ENCODE results near the gene GNAI3. TPM values are rescaled to one million over a fixed set of nuclear protein-coding genes. Genes with fewer than 3 reads are reported as not detected.
A peak's percentile ranks its signal among the peaks of the same experiment; 100 is the strongest.

Gene GNAI3
- total and polyA plus RNA-seq, 10 of the 15 experiments (the other 5 are each of a cell fraction or from before 2014, with no cell fraction given), result 5.9 to 13.8 (median 8.0) TPM

GRCh38 chr1:109530457-109531087 is 17.8 kb upstream of the GNAI3 start:
- ATAC-seq (no peak), DNase-seq (ENCODE audit: low read depth, low spot score) (no peak), FAIRE-seq (no peak)
- Histone ChIP-seq H3K27me3 (replicated peaks in 1 of 2; ENCODE audit: control insufficient read depth in 2 of 2, insufficient read depth in 2 of 2, low read length in 1 of 2) (no peaks in the 10 kb centered on the region), H3K79me2 (ENCODE audit: control insufficient read depth, insufficient read depth, low read length) (no peaks in the 10 kb centered on the region), H2AFZ (ENCODE audit: control insufficient read depth, low read depth, low read length) (no peak overlapping the region), H3K36me3 (ENCODE audit: control insufficient read depth in 2 of 2, insufficient read depth in 2 of 2, low read length in 1 of 2) (no peaks in the 10 kb centered on the region), H3K4me1 (ENCODE audit: control insufficient read depth, insufficient read depth, low read length) (peaks cover 24% of the 10 kb centered on the region), H4K20me1 (ENCODE audit: control insufficient read depth, insufficient read depth) (no peaks in the 10 kb centered on the region), H3K4me2 (ENCODE audit: control insufficient read depth, insufficient read depth) (no peak overlapping the region), H3K9ac (ENCODE audit: control insufficient read depth, insufficient read depth, low read length) (no peak overlapping the region), H3K9me3 (replicated peaks; ENCODE audit: control insufficient read depth, insufficient read depth, low read length) (no peaks in the 10 kb centered on the region), H3K4me3 (no peak overlapping the region), H3K27ac (ENCODE audit: control insufficient read depth, insufficient read depth) (no peak overlapping the region)
- in situ Hi-C loops (cut with MboI) (loop anchor here (5.0 kb wide), 3 partner anchors 38 to 268 kb away; partner anchors contain the start of gene CYB561D1), intact Hi-C loops (cut with micrococcal nuclease; ENCODE audit: unreplicated experiment) (loop anchor here (5.0 kb wide), 1 partner anchor 103 kb away; the partner anchor contains the start of gene PSMA5)
- POLR2A ChIA-PET, result interaction anchor here (1.1 to 4.4 kb wide), 6 partner anchors 15 to 131 kb away, joined by 3 to 26 read pairs (median 4); partner anchors contain the start of gene ATXN7L2
- CTCF ChIA-PET, result interaction anchor here (1.0 to 21.3 kb wide), 11 partner anchors 8 to 331 kb away, joined by 3 to 1280 read pairs (median 9); partner anchors contain the start of genes AMIGO1, ATXN7L2, CYB561D1 and SORT1
- RAD21 ChIA-PET (ENCODE audit: unreplicated experiment), result interaction anchor here (0.8 to 10.3 kb wide), 10 partner anchors 9 to 139 kb away, joined by 3 to 422 read pairs (median 6); partner anchors contain the start of genes AMIGO1, ATXN7L2, CYB561D1 and GNAI3
- TF ChIP-seq ZNF24 (IDR thresholded peaks at IDR 0.05), result no peak
- TF ChIP-seq MLLT1 (IDR thresholded peaks at IDR 0.05), result 0 out of 2 replicates have a peak, but pooled peaks have one; percentile 22
- no peak for TF ChIP-seq POLR2A (IDR thresholded peaks at IDR 0.05; ENCODE audit: low read depth, low read length)
- TF ChIP-seq HCFC1 (IDR thresholded peaks at IDR 0.05; ENCODE audit: low read length), result no peak
- TF ChIP-seq CEBPB (IDR thresholded peaks at IDR 0.05; ENCODE audit: borderline replicate concordance in 1 of 2, low read depth in 2 of 2, low read length in 2 of 2), result no peak
- WGBS (ENCODE audit: insufficient coverage, insufficient replicate concordance, low lambda C conversion rate, missing lambda C conversion rate), result 72% methylated on average over 13 of the region's 13 CpGs
- SMC1A ChIA-PET (ENCODE audit: uncharacterized antibody, unreplicated experiment), result interaction anchor here (0.8 to 12.8 kb wide), 9 partner anchors 8 to 332 kb away, joined by 3 to 431 read pairs (median 8); partner anchors contain the start of genes AMIGO1, ATXN7L2, CYB561D1 and GPR61
- no TSS peak for BruUV-seq (replicated peaks)
